GM23338 (cell line): ENCODE results near the gene FBXL4. TPM values are rescaled to one million over a fixed set of nuclear protein-coding genes. Genes with fewer than 3 reads are reported as not detected.
A peak's percentile ranks its signal among the peaks of the same experiment; 100 is the strongest.

Experiments used
- ATAC-seq: fragments of 200-7000 bp; cut with Tn5 transposase; 3 replicates; pipeline ENCODE4 v1.9.1; 2020
- DNase-seq: peaks from one replicate; pipeline ENCODE4 v3.0.0-alpha.2; 2015; ENCODE audit warnings: low spot score
- H2AFZ ChIP-seq: fragments of 200-600 bp; sonication (generic); 2 replicates; pipeline ENCODE4 v1.8.0; 2016; ENCODE audit warnings: antibody characterized with exemption, mild to moderate bottlenecking, moderate library complexity
- H3F3A ChIP-seq: fragments of 200-600 bp; sonication (generic); replicated peaks from 2 replicates; pipeline ENCODE4 v1.8.0; 2017; ENCODE audit warnings: antibody characterized with exemption, mixed run types, low read depth
- H3K27ac ChIP-seq: fragments of 200-600 bp; sonication (generic); 2 replicates; pipeline ENCODE4 v1.6.1; 2016; ENCODE audit warnings: low read depth
- H3K27me3 ChIP-seq: fragments of 200-600 bp; sonication (generic); 2 replicates; pipeline ENCODE4 v1.8.0; 2016; ENCODE audit warnings: mild to moderate bottlenecking, mixed run types, moderate library complexity; ENCODE audit not compliant: insufficient read depth
- H3K36me3 ChIP-seq: fragments of 200-600 bp; sonication (generic); 2 replicates; pipeline ENCODE4 v1.8.0; 2016; ENCODE audit warnings: mild to moderate bottlenecking; ENCODE audit not compliant: insufficient read depth
- H3K4me1 ChIP-seq: fragments of 200-600 bp; sonication (generic); 2 replicates; pipeline ENCODE4 v1.8.0; 2016; ENCODE audit warnings: mild to moderate bottlenecking, moderate library complexity; ENCODE audit not compliant: insufficient read depth
- H3K4me2 ChIP-seq: fragments of 200-600 bp; sonication (generic); 2 replicates; pipeline ENCODE4 v1.7.1; 2017; ENCODE audit warnings: mixed run types
- H3K4me3 ChIP-seq: fragments of 200-600 bp; sonication (generic); 2 replicates; pipeline ENCODE4 v1.6.1; 2016; ENCODE audit warnings: mixed run types
- H3K79me2 ChIP-seq: fragments of 200-600 bp; sonication (generic); replicated peaks from 2 replicates; pipeline ENCODE4 v1.8.0; 2017; ENCODE audit warnings: mild to moderate bottlenecking; ENCODE audit not compliant: insufficient read depth
- H3K9me2 ChIP-seq: fragments of 200-600 bp; sonication (generic); 2 replicates; pipeline ENCODE4 v1.8.0; 2017; ENCODE audit not compliant: insufficient read depth
- H4K20me1 ChIP-seq: fragments of 200-600 bp; sonication (generic); replicated peaks from 2 replicates; pipeline ENCODE4 v1.8.0; 2017; ENCODE audit warnings: mild to moderate bottlenecking; ENCODE audit not compliant: insufficient read depth
- H3K27ac Mint-ChIP-seq: 2 replicates; pipeline ENCODE4 v1.8.0; 2020; ENCODE audit warnings: inconsistent platforms, mild to moderate bottlenecking, moderate library complexity, mixed read lengths
- H3K27me3 Mint-ChIP-seq: 3 replicates; pipeline ENCODE4 v1.8.0; 2022; ENCODE audit warnings: low read depth, mild to moderate bottlenecking, moderate library complexity, mixed read lengths, inconsistent platforms; ENCODE audit not compliant: insufficient read depth, poor library complexity
- H3K36me3 Mint-ChIP-seq: 3 replicates; pipeline ENCODE4 v1.8.0; 2021; ENCODE audit warnings: low read depth, mild to moderate bottlenecking, inconsistent platforms, moderate library complexity, mixed read lengths
- H3K4me1 Mint-ChIP-seq: 3 replicates; pipeline ENCODE4 v1.8.0; 2020; ENCODE audit warnings: mild to moderate bottlenecking, inconsistent platforms, mixed read lengths
- H3K4me3 Mint-ChIP-seq: 3 replicates; pipeline ENCODE4 v1.8.0; 2021; ENCODE audit warnings: moderate library complexity, mild to moderate bottlenecking, inconsistent platforms, mixed read lengths
- H3K9me3 Mint-ChIP-seq: 3 replicates; pipeline ENCODE4 v1.8.0; 2020; ENCODE audit warnings: moderate library complexity, mild to moderate bottlenecking, inconsistent platforms, mixed read lengths
- CTCF ChIP-seq, 2 experiments: fragments of 200-600 bp in 1 of 2; sonication (generic) in 1 of 2; conservative IDR thresholded peaks; 2 replicates each; pipeline versions ENCODE4 v1.5.1 to v1.6.1; 2016 to 2017; ENCODE audit warnings: antibody characterized with exemption in 2 of 2, low read depth in 2 of 2, mild to moderate bottlenecking in 2 of 2, moderate library complexity in 1 of 2
- EZH2 ChIP-seq: fragments of 200-600 bp; sonication (generic); IDR thresholded peaks from one replicate; pipeline ENCODE4 v1.8.0; 2017; ENCODE audit warnings: antibody characterized with exemption, mild to moderate bottlenecking, low read depth; ENCODE audit not compliant: unreplicated experiment
- EZH2phosphoT487 ChIP-seq: fragments of 200-600 bp; sonication (generic); IDR thresholded peaks from one replicate; pipeline ENCODE4 v1.8.1; 2018; ENCODE audit warnings: antibody characterized with exemption; ENCODE audit not compliant: unreplicated experiment
- NANOG ChIP-seq: IDR thresholded peaks from 2 replicates; pipeline ENCODE4 v1.6.1; 2016; ENCODE audit warnings: antibody characterized with exemption, borderline replicate concordance
- REST ChIP-seq: IDR thresholded peaks from one replicate; pipeline ENCODE4 v1.6.1; 2018; ENCODE audit warnings: antibody characterized with exemption; ENCODE audit not compliant: unreplicated experiment
- ZNF462 ChIP-seq: fragments of 250-450 bp; sonication (Bioruptor Pico); IDR thresholded peaks from 2 replicates; pipeline ENCODE4 v1.5.0; 2020; ENCODE audit warnings: mild to moderate bottlenecking, moderate library complexity
- polyA plus RNA-seq: library from polyadenylated mRNA; unstranded; fragments of >200 nt; fragmentation: Nextera tagmentation; extraction: Ambion mirVana; gene quantifications from 2 replicates; pipeline ENCODE4 v1.2.1, GENCODE V29; 2016
- total RNA-seq: library from RNA; depleted of rRNA; stranded (reverse); fragments of >200 nt; shearing (Covaris generic); gene quantifications from 2 replicates; pipeline ENCODE4 v1.2.3, GENCODE V29; 2014

Gene FBXL4
- total and polyA plus RNA-seq, 2 experiments from 2014 or later, result 8.5 to 23.4 TPM

- TF ChIP-seq ZNF462 (CRISPR knock-in tag), result no peak
- TF ChIP-seq NANOG, result no peak
Observed at GRCh38 chr6:98831959-98832283, 115.8 kb downstream of the FBXL4 start (continued).

GRCh38 chr6:98831057-98831958, 116.4 kb downstream of the FBXL4 start:
- Histone ChIP-seq H3K4me1 (peaks cover 58% of the 10 kb centered on the region), H3K27me3 (peaks cover 96% of the 10 kb centered on the region), H3K79me2 (no peaks in the 10 kb centered on the region), H3K4me3 (peak overlapping the region; percentile 66), H3F3A (peaks cover 14% of the 10 kb centered on the region; the same call in 1 of the 2 replicates), H3K9me2 (no peaks in the 10 kb centered on the region), H3K4me2 (peak overlapping the region; percentile 90), H3K36me3 (no peaks in the 10 kb centered on the region), H4K20me1 (peaks cover 18% of the 10 kb centered on the region), H3K27ac (no peak overlapping the region), H2AFZ (peak overlapping the region; percentile 90)
- peak overlapping the region; percentile 70 for H3K4me3 Mint-ChIP-seq
- TF ChIP-seq REST (no peak), EZH2phosphoT487 (peak; percentile 63), EZH2 (peak; percentile 90), CTCF (conservative IDR thresholded peaks at IDR 0.05; ENCODE audit: low read depth in 2 of 2) (no peak)
- peaks cover 93% of the 10 kb centered on the region for H3K27me3 Mint-ChIP-seq
- ATAC-seq (peak; percentile 5), DNase-seq (peak; percentile 63)
- no peaks in the 10 kb centered on the region; the same call in 2 of the 3 replicates for H3K36me3 Mint-ChIP-seq
- H3K9me3 Mint-ChIP-seq, result no peaks in the 10 kb centered on the region; the same call in 1 of the 3 replicates
- peaks cover 52% of the 10 kb centered on the region for H3K4me1 Mint-ChIP-seq
- H3K27ac Mint-ChIP-seq, result no peak overlapping the region
